Smooth muscle cell (in vitro differentiated cells): ENCODE results near the gene HCFC1. TPM values are rescaled to one million over a fixed set of nuclear protein-coding genes. Genes with fewer than 3 reads are reported as not detected.

ENCODE experiments used
- DNase-seq: peaks from one replicate; lab custom pipeline; 2025; ENCODE audit not compliant: unreplicated experiment; lab: John Stamatoyannopoulos, UW
- H2AFZ ChIP-seq: fragments of 200-600 bp; sonication (generic); 2 replicates; pipeline ENCODE4 v1.6.0; 2016; ENCODE audit warnings: antibody characterized with exemption, low read depth, mild to moderate bottlenecking
- H3F3A ChIP-seq: fragments of 200-600 bp; sonication (generic); 2 replicates; pipeline ENCODE4 v1.6.0; 2017; ENCODE audit warnings: antibody characterized with exemption, low read depth
- H3K27ac ChIP-seq: fragments of 200-600 bp; sonication (generic); 2 replicates; pipeline ENCODE4 v1.5.1; 2016; ENCODE audit warnings: low read depth, mild to moderate bottlenecking
- H3K27me3 ChIP-seq: fragments of 200-600 bp; sonication (generic); 2 replicates; pipeline ENCODE4 v1.6.1; 2016; ENCODE audit warnings: low read depth, mild to moderate bottlenecking
- H3K36me3 ChIP-seq: fragments of 200-600 bp; sonication (generic); 2 replicates; pipeline ENCODE4 v1.5.1; 2016; ENCODE audit warnings: low read depth
- H3K4me1 ChIP-seq: fragments of 200-600 bp; sonication (generic); 2 replicates; pipeline ENCODE4 v1.5.1; 2016; ENCODE audit warnings: low read depth
- H3K4me2 ChIP-seq: fragments of 200-600 bp; sonication (generic); 2 replicates; pipeline ENCODE4 v1.6.0; 2016; ENCODE audit warnings: mild to moderate bottlenecking
- H3K4me3 ChIP-seq: fragments of 200-600 bp; sonication (generic); 2 replicates; pipeline ENCODE4 v1.5.1; 2016; ENCODE audit warnings: mild to moderate bottlenecking
- H3K79me2 ChIP-seq: fragments of 200-600 bp; sonication (generic); 2 replicates; pipeline ENCODE4 v1.6.0; 2016; ENCODE audit warnings: low read depth, mild to moderate bottlenecking
- H3K9ac ChIP-seq: fragments of 200-600 bp; sonication (generic); 2 replicates; pipeline ENCODE4 v1.6.0; 2016; ENCODE audit warnings: low read depth
- H3K9me3 ChIP-seq: fragments of 200-600 bp; sonication (generic); replicated peaks from 2 replicates; pipeline ENCODE4 v1.5.1; 2016; ENCODE audit warnings: low read depth
- H4K20me1 ChIP-seq: fragments of 200-600 bp; sonication (generic); 2 replicates; pipeline ENCODE4 v1.6.0; 2016; ENCODE audit warnings: low read depth
- WGBS: methylation state at CpG from one replicate; pipeline ENCODE4 v1.1.7; 2016; ENCODE audit warnings: low lambda C conversion rate; 5-methylcytosine and 5-hydroxymethylcytosine counted together
- polyA plus RNA-seq: library from polyadenylated mRNA; unstranded; fragments of >200 nt; fragmentation: Nextera tagmentation; extraction: Ambion mirVana; gene quantifications from 2 replicates; pipeline ENCODE4 v1.2.1, GENCODE V29; 2016
- total RNA-seq: library from RNA; depleted of rRNA; stranded (reverse); fragments of >200 nt; gene quantifications from 2 replicates; pipeline ENCODE4 v1.2.3, GENCODE V29; 2014
- TF ChIP-seq, protein P1 (sequence below): fragments of 200-600 bp; sonication (generic); IDR thresholded peaks from 2 replicates; pipeline ENCODE4 v1.5.1; 2017; ENCODE audit warnings: borderline replicate concordance, mild to moderate bottlenecking, antibody characterized with exemption; ENCODE audit not compliant: insufficient read depth, poor library complexity, severe bottlenecking

Gene HCFC1
- total and polyA plus RNA-seq, 2 experiments from 2014 or later, result 22.8 to 23.3 TPM

DNA sequence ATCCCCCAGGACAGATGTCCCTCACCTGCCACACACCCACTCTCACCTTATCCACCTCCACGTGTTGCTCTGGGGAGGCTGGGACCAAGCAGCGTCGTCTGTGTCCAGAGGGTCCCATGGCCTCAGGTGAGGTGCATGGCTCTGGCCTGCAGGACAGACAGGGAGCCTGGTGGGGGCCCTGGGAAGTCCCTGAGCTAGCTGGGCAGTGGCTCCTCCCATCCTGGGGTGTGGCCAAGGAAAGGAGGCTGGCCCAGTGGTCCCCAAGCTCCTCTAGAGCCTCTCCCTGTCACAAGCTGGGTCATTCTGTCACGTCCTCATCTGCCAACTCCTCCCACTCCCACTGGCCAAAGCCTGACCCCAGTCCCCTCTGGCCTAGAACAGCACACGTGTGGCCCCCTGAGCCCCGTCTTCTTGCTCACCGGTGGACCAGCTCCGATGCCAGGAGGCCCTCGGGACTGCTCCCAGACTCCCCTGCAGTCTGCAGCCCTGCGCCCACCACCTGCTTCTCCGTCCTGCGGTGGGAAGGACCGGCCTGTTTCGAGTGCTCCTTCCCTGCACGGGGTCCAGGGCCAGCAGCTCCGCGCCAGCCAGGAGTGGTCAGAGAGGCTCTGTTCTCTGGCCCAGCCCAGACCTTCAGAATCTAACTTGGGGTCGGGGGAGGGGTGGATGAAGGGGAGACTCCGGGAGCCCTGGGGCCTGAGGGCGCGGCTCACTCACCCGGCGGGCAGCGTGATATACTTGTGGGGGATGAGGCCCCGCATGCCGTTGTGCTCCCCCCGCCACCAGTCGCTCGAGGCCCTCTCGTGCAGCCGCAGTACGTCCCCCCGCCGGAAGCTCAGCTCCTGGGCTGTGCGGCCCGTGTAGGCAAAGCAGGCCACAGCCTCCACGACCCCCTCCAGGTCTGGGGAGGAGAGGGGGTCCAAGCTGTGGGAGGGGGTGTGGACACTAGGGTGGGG lies 62.3 kb downstream of the HCFC1 start:
- no peaks in the 10 kb centered on the region for H3K4me1 ChIP-seq
- H3F3A ChIP-seq, result no peaks in the 10 kb centered on the region
- H3K27ac ChIP-seq, result no peak overlapping the region
- H4K20me1 ChIP-seq, result no peaks in the 10 kb centered on the region
- 83% methylated on average over 21 of the region's 37 CpGs for WGBS
- no peaks in the 10 kb centered on the region for H3K27me3 ChIP-seq
- H3K36me3 ChIP-seq, result no peaks in the 10 kb centered on the region
- no peaks in the 10 kb centered on the region for H3K9me3 ChIP-seq
- H2AFZ ChIP-seq, result no peak overlapping the region
- DNase-seq, result no peak
- H3K4me2 ChIP-seq, result no peak overlapping the region
- H3K79me2 ChIP-seq, result no peaks in the 10 kb centered on the region
- no peak overlapping the region for H3K4me3 ChIP-seq
- TF ChIP-seq, protein P1, sequence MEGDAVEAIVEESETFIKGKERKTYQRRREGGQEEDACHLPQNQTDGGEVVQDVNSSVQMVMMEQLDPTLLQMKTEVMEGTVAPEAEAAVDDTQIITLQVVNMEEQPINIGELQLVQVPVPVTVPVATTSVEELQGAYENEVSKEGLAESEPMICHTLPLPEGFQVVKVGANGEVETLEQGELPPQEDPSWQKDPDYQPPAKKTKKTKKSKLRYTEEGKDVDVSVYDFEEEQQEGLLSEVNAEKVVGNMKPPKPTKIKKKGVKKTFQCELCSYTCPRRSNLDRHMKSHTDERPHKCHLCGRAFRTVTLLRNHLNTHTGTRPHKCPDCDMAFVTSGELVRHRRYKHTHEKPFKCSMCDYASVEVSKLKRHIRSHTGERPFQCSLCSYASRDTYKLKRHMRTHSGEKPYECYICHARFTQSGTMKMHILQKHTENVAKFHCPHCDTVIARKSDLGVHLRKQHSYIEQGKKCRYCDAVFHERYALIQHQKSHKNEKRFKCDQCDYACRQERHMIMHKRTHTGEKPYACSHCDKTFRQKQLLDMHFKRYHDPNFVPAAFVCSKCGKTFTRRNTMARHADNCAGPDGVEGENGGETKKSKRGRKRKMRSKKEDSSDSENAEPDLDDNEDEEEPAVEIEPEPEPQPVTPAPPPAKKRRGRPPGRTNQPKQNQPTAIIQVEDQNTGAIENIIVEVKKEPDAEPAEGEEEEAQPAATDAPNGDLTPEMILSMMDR, result no peak
- no peak overlapping the region for H3K9ac ChIP-seq

DNA sequence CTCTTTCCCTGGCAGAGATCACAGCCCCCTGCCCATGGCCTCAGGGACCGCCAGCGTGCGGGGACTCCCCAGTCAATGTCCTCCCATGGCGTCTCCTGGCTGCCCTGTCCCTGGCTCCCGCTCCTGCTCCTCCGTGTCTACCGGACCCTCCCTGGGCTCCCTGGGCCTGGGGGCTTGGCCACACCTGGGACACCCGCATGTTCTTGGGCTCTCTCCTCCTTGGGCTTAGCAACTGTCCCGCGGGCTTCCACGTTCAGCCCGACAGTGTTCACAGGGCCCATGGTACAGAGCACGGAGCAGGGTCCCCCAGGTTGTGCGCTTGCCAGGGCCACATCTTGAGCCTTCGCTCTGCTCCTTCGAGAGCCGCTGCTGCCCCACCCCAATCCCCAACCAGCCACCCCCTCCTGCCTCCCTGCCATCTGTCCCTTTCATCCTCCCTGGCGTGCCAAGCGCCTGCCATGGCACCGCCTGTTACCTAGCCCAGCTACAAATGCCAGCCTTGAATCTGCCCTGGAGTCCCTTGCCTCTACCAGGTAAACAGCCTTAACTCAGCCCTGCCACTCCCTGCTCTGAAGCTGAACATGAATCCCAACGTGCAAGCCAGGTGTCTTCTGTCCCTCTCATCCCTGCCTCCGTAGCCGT lies 63.3 kb downstream of the HCFC1 start:
- Histone ChIP-seq H3K79me2 (no peaks in the 10 kb centered on the region), H3F3A (no peaks in the 10 kb centered on the region), H3K4me1 (no peaks in the 10 kb centered on the region), H3K4me3 (no peak overlapping the region), H3K9me3 (no peaks in the 10 kb centered on the region), H2AFZ (no peak overlapping the region), H3K4me2 (no peak overlapping the region), H3K9ac (no peak overlapping the region), H3K27me3 (no peaks in the 10 kb centered on the region), H3K36me3 (no peaks in the 10 kb centered on the region), H4K20me1 (no peaks in the 10 kb centered on the region), H3K27ac (no peak overlapping the region)
- whole genome bisulfite sequencing, result 93% methylated on average over 22 of the region's 23 CpGs
- TF ChIP-seq, protein P1, result no peak
- DNase-seq, result no peak

DNA sequence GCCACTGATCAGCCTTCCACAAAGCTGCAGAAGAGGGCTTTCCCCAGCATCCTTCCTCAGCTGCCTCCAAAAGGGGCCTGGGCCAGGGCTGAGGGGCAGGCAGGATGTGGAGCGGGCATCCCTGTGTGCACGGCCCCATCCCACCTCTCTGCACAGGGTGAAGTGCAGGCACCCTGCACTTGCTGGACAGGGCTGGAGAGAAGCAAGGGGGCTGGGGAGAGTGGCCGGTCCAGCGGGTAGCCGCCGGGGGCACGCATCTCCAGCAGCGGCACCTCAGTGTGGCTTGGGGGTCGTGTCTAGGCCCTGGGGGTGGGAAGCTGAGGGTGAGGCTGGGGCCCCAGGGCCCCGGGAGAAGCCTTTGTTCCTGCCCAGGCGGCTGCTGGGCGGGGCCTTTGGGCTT lies 64.2 kb downstream of the HCFC1 start:
- 88% methylated on average over 5 of the region's 12 CpGs for WGBS
- H3K36me3 ChIP-seq, result no peaks in the 10 kb centered on the region

More for the DNA sequence above, 64.2 kb downstream of the HCFC1 start:
- no peak overlapping the region for H3K27ac ChIP-seq
- H3K4me1 ChIP-seq, result no peaks in the 10 kb centered on the region
- H3F3A ChIP-seq, result no peaks in the 10 kb centered on the region
- H4K20me1 ChIP-seq, result no peaks in the 10 kb centered on the region
- TF ChIP-seq, protein P1, result no peak
- no peak overlapping the region for H2AFZ ChIP-seq
- H3K9me3 ChIP-seq, result no peaks in the 10 kb centered on the region
- no peak overlapping the region for H3K9ac ChIP-seq
- no peak overlapping the region for H3K4me2 ChIP-seq
- no peak for DNase-seq
- H3K4me3 ChIP-seq, result no peak overlapping the region
- no peaks in the 10 kb centered on the region for H3K79me2 ChIP-seq
- H3K27me3 ChIP-seq, result no peaks in the 10 kb centered on the region
